ENCODE measurements around the gene BAAT.

BAAT gene

GRCh38 chr9:101326501-101326900 is 58.3 kb downstream of the BAAT start:
- Histone ChIP-seq H3K4me3 (ENCODE audit: low read depth, low read length) (no peak overlapping the region), H3K36me3 (ENCODE audit: control insufficient read depth, insufficient read depth, low read length) (no peaks in the 10 kb centered on the region), H2AFZ (no peak overlapping the region), H3K9ac (no peak overlapping the region), H3K27me3 (ENCODE audit: control insufficient read depth, insufficient read depth, low read length) (no peaks in the 10 kb centered on the region), H3K27ac (no peak overlapping the region), H3K4me2 (ENCODE audit: low read length) (no peak overlapping the region), H3K4me1 (no peaks in the 10 kb centered on the region), H3K9me3 (ENCODE audit: control insufficient read depth, low read length) (no peaks in the 10 kb centered on the region), H3K79me2 (no peaks in the 10 kb centered on the region)
- TF ChIP-seq CTCF (IDR thresholded peaks at IDR 0.05) = no peak

GRCh38 chr9:101326035-101326434 is 58.8 kb downstream of the BAAT start:
- Histone ChIP-seq H3K4me1 (no peaks in the 10 kb centered on the region), H3K4me3 (ENCODE audit: low read depth, low read length) (no peak overlapping the region), H3K4me2 (ENCODE audit: low read length) (no peak overlapping the region), H3K9ac (no peak overlapping the region), H2AFZ (no peak overlapping the region), H3K9me3 (ENCODE audit: control insufficient read depth, low read length) (no peaks in the 10 kb centered on the region), H3K36me3 (ENCODE audit: control insufficient read depth, insufficient read depth, low read length) (no peaks in the 10 kb centered on the region), H3K27me3 (ENCODE audit: control insufficient read depth, insufficient read depth, low read length) (no peaks in the 10 kb centered on the region), H3K79me2 (no peaks in the 10 kb centered on the region), H3K27ac (no peak overlapping the region)
- no peak for TF ChIP-seq CTCF (IDR thresholded peaks at IDR 0.05)

- Histone ChIP-seq H3K4me1 (no peaks in the 10 kb centered on the region), H3K79me2 (no peaks in the 10 kb centered on the region), H3K9me3 (ENCODE audit: control insufficient read depth, low read length) (no peaks in the 10 kb centered on the region), H3K36me3 (ENCODE audit: control insufficient read depth, insufficient read depth, low read length) (no peaks in the 10 kb centered on the region), H3K4me2 (ENCODE audit: low read length) (no peak overlapping the region), H3K27ac (no peak overlapping the region), H3K9ac (no peak overlapping the region), H3K4me3 (ENCODE audit: low read depth, low read length) (no peak overlapping the region), H2AFZ (no peak overlapping the region), H3K27me3 (ENCODE audit: control insufficient read depth, insufficient read depth, low read length) (no peaks in the 10 kb centered on the region)
- TF ChIP-seq CTCF (IDR thresholded peaks at IDR 0.05) = no peak
These were observed 59.8 kb downstream of the BAAT start for GRCh38 chr9:101325053-101325452.

GRCh38 chr9:101324245-101324804 is 60.5 kb downstream of the BAAT start:
- H3K27me3 ChIP-seq (ENCODE audit: control insufficient read depth, insufficient read depth, low read length) = no peaks in the 10 kb centered on the region
- no peaks in the 10 kb centered on the region for H3K4me1 ChIP-seq
- no peaks in the 10 kb centered on the region for H3K36me3 ChIP-seq (ENCODE audit: control insufficient read depth, insufficient read depth, low read length)
- no peak for TF ChIP-seq CTCF (IDR thresholded peaks at IDR 0.05)
- H3K4me2 ChIP-seq (ENCODE audit: low read length) = no peak overlapping the region
- H2AFZ ChIP-seq = no peak overlapping the region
- no peaks in the 10 kb centered on the region for H3K79me2 ChIP-seq
- no peak overlapping the region for H3K4me3 ChIP-seq (ENCODE audit: low read depth, low read length)
- no peak overlapping the region for H3K27ac ChIP-seq
- H3K9ac ChIP-seq = no peak overlapping the region
- no peaks in the 10 kb centered on the region for H3K9me3 ChIP-seq (ENCODE audit: control insufficient read depth, low read length)

- Histone ChIP-seq H3K4me2 (ENCODE audit: low read length) (no peak overlapping the region), H3K27ac (no peak overlapping the region), H3K4me3 (ENCODE audit: low read depth, low read length) (no peak overlapping the region), H3K27me3 (ENCODE audit: control insufficient read depth, insufficient read depth, low read length) (no peaks in the 10 kb centered on the region), H3K79me2 (no peaks in the 10 kb centered on the region), H3K9me3 (ENCODE audit: control insufficient read depth, low read length) (no peaks in the 10 kb centered on the region), H3K36me3 (ENCODE audit: control insufficient read depth, insufficient read depth, low read length) (no peaks in the 10 kb centered on the region), H2AFZ (no peak overlapping the region), H3K4me1 (no peaks in the 10 kb centered on the region), H3K9ac (no peak overlapping the region)
- no peak for TF ChIP-seq CTCF (IDR thresholded peaks at IDR 0.05)
These were observed 61.7 kb downstream of the BAAT start for GRCh38 chr9:101323129-101323528.
